Hematopoietic multipotent progenitor cell treated with erythropoietin and hydrocortisone succinate and interleukin-3 and kit ligand, for 17 days (in vitro differentiated cells): ENCODE data around the gene URB1.
"Not testable (repeated sequence)": the region's sequence is repeated elsewhere in the genome, so short reads cannot be mapped to it uniquely, and the experiment has no call there.

Source experiments
- DNase-seq: peaks from one replicate; pipeline ENCODE4 v3.0.0-alpha.2; 2015; ENCODE audit warnings: low spot score

URB1 gene

DNA sequence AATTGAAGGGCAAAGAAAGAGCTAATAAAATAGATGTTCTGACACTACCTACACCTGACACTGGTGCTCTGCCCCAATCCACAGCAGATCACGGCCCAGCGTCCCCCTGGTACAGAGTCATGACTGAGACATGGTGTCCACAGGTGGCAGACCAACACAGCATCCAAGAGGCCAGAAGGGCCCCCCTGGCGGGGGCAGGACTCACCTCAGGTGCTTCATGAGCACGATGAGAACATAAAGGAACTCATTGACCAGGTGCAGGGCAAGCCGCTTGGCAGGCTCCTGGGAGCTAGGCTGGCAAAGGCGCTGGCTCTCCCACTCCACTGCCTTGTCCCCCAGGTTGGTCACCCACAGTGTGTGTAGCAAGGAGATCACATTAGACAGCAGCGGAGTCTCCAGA, 73.8 kb downstream of the URB1 start:
- DNase-seq, result no peak

- DNase-seq, result no peak
Observed at GRCh38 chr21:32317726-32318125, 75.1 kb downstream of the URB1 start.

- no peak for DNase-seq
Observed at GRCh38 chr21:32316361-32317215, 76.2 kb downstream of the URB1 start.

GRCh38 chr21:32315511-32316281, 77.1 kb downstream of the URB1 start:
- no peak for DNase-seq

DNA sequence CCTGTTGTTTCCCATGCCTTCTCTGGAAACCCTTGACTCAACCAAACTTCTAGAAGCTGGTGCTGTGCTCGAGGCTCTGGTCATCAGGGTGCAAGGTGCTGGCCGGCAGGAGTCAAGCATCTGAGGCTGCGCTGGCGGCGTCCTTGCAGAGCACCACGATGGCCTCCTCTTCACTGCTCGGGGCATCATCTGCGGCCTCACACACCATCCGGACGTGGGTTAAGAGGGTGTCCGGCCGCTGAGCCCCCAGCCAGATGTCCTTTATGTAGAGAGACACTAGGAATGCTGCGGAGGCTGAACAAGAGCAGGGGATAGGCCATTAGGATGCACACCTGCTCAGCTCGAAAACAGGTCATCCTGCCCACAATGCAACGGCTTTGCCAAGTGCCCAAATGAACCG, 78.0 kb downstream of the URB1 start:
- DNase-seq, result no peak

DNA sequence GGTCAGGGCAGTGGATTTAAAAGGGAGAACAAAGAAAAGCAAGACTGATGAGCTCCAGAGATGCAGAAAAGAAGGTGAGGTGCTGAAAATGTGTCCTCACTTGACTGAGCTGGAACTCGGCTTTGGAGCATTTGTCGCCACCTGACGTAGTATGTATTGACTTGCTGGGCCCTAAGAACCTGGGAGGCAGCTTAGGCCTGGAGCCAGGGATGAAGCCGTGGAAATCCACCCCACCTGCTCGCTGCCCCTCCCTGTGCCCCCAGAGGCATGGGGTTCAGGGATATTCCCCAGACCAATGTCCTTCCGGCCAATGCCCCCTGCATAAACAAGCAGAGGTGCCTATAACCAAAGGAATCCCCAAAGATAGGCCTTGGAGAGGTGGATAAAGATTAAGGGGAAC, 79.8 kb downstream of the URB1 start:
- no peak for DNase-seq

DNA sequence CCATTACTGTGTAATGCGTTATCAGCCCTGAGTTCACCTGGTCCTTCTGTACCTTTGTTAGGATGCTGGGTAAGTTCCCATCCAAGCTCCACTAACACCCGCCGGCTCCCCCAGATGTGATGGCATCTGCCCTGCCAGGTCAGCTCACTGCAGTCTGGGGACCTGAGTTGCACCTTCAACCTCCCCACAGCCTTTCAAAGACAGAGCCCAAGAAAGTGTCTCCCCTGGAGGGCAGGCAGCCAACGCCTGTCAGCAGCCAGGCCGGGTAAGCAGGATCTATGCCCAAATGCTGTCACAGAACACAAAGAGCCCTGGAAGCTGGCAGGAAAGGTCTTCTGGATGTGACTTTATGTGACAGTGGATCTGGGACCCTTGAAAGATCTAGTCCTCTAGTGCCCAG, 80.5 kb downstream of the URB1 start:
- DNase-seq, result no peak

DNA sequence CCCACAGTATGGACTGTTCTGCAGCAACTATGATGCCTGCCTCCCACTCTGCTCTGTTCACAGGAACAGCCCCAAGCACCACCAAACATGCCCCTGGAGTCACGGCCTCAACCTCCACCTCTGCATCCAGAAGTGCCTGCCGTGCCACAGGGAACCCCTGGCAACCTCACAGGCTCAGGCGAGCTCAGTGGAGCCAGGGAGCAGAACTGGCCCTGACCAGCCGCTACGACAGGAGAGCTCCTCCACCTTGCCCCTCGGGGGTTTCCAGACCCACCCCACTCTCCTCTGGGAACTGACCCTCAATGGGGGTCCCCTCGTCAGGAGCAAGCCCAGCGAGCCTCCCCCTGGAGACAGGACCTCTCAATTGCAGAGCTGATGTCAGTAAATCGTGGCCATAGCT, 81.2 kb downstream of the URB1 start:
- no peak for DNase-seq

DNA sequence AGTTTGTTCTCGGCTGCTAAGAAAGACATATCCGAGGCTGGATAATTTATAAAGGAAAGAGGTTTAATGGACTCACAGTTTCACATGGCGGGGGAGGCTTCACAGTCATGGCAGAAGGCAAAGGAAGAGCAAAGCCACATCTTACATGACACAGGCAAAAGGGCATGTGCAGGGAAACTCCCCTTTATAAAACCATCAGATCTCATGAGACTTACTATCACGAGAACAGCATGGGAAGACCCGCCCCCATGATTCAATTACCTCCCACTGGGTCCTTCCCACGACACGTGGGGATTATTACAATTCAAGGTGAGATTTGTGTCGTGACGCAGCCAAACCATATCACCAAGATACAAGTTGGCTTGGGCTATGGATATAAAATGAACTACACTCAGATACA, 81.8 kb downstream of the URB1 start:
- DNase-seq, result not testable (repeated sequence)

GRCh38 chr21:32309906-32310460, 82.8 kb downstream of the URB1 start:
- no peak for DNase-seq

GRCh38 chr21:32308696-32309095, 84.1 kb downstream of the URB1 start:
- no peak for DNase-seq

DNA sequence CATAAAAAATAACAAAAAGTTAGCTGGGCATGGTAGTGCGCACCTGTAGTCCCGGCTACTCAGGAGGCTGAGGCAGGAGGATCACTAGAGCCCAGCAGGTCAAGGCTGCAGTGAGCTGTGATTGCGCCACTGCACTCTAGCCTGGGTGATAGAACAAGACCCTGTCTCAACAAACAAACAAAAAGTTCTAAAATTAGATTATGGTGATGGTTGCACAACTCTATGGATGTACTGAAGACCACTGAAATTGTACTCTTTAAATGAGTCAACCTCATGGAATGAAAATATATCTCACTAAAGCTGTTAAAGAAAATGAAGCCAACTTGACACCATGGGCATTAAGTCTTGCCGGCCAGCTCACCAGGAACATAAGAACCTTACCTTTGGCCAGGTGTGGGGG, 85.1 kb downstream of the URB1 start:
- DNase-seq, result no peak

- DNase-seq, result no peak
Observed at GRCh38 chr21:32306021-32306780, 86.6 kb downstream of the URB1 start.

GRCh38 chr21:32304998-32305397, 87.8 kb downstream of the URB1 start:
- no peak for DNase-seq

- no peak for DNase-seq
Observed at GRCh38 chr21:32303385-32303784, 89.4 kb downstream of the URB1 start.

DNA sequence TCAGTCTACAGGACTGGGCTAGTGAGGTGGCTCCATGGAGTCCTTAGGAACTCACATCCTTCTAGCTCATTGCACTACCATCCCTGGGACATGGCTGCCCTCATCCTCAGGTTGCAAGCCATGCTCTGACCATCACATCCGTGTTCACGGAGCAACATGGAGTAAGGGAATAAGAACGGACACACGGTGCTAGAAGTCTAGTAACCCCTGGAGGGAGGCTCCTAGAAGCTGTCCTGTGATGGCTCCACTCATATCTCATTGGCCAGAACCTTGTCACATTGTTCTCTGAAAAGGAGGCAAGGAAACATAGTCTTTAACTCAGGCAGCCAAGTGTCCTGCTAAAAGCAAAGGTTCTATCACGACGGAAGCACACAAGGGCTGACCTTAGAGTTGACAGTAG, 90.3 kb downstream of the URB1 start:
- no peak for DNase-seq

DNA sequence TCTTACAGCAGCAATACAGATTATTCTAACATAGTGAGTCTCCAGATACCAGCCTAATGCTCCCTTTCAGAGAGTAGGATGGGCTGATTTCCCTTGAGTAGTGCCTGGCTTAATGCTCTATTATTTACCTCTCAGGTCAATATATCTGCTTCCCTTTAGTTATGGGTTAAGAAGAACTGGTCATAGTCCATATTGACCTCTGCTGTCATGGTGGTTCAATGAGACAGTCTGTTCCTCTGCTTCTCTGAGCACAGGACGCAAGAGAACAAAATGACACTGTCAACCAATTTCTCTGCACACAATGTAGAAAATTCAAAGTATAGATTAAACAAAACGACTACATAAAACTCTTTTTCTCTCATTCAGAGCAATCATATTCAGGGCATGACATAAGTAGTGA, 91.2 kb downstream of the URB1 start:
- no peak for DNase-seq

GRCh38 chr21:32300117-32300681, 92.6 kb downstream of the URB1 start:
- no peak for DNase-seq

- no peak for DNase-seq
Observed at GRCh38 chr21:32299695-32300094, 93.1 kb downstream of the URB1 start.

DNA sequence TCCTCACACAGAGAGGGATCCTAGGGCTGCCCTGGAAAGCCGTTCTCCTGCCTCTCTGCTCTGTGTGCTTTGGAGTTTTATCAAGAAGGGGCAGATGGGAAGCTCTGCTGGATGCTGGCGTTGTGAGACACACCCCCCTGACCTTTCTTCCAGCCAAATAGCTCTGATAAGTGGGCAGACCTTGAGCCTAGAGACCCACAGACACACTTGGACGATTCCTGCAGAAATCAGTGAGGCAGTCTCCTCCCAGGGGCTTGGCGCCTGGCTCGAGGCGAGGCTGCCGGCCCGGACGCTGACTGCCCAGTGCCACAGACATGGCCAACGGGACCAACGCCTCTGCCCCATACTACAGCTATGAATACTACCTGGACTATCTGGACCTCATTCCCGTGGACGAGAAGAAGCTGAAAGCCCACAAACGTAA, 94.1 kb downstream of the URB1 start, which contains the start of gene MRAP:
MRAP (plus strand) TSS at position 198 of the 424 bp plus-strand sequence; CDS start at position 315, 117 bp downstream.
- no peak for DNase-seq

GRCh38 chr21:32298148-32298559, 94.7 kb downstream of the URB1 start:
- DNase-seq, result no peak

DNA sequence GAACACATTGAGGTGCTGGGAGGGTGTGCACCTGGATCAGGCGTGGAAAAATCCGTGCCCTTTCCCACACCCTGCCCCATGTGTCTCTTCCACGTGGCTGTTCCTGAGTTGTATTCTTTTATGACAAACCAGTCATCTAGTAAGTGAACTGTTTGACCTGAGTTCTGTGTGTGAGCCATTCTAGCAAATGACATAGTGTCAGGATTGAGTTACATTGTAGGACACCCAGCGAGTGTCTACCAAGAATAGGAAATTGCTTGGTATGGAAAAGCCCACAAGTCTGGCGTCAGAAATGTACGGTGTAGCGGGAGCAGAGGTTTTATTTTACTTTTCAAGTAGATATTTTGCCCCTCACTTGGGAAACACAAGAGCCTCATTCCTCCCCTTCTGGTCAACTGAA, 95.4 kb downstream of the URB1 start:
- no peak for DNase-seq
